ENCODE data around the gene SLC47A2.

- TF ChIP-seq POLR2A (IDR thresholded peaks at IDR 0.05; ENCODE audit: low read depth, low read length) (no peak), POLR2AphosphoS5 (IDR thresholded peaks at IDR 0.05; ENCODE audit: low read depth, low read length) (no peak), POU2F2 (IDR thresholded peaks at IDR 0.05; ENCODE audit: low read depth, low read length) (no peak), TAF1 (IDR thresholded peaks at IDR 0.05; ENCODE audit: low read depth, low read length) (no peak), SPI1 (IDR thresholded peaks at IDR 0.05; ENCODE audit: low read depth, low read length) (no peak)
Observed at GRCh38 chr17:19629449-19629848, 86.9 kb downstream of the SLC47A2 start.

Measured in GM12891 (cell line).